DOHH2 (cell line): ENCODE results near the gene GPN1.

ENCODE experiments used
- EZH2phosphoT487 ChIP-seq: fragments of 200-600 bp; sonication (generic); IDR thresholded peaks from 2 replicates; pipeline ENCODE4 v1.6.1; 2017; ENCODE audit warnings: borderline replicate concordance, mild to moderate bottlenecking, antibody characterized with exemption, low read length, moderate library complexity, mixed read lengths
- TF ChIP-seq, protein P1 (sequence below): fragments of 200-600 bp; sonication (generic); IDR thresholded peaks from one replicate; pipeline ENCODE4 v1.5.1; 2014; ENCODE audit warnings: antibody characterized with exemption, mild to moderate bottlenecking, low read depth, low read length; ENCODE audit not compliant: poor library complexity, severe bottlenecking

DNA sequence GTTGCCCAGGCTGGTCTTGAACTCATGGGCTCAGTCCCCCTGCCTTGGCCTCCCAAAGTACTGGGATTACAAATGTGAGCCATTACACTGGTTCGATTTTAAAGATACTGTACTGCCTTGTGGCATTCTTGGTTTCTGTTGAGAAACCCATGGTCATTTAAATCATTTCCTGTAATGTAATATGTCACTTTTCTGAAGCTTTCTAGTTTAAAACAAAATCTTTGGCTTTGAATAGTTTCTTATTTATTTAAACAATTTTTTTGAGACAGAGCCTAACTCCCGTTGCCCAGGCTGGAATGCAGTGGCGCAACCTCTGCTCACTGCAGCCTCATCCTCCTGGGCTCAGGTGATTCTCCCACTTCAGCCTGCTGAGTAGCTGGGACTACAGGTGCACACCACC lies 37.1 kb upstream of the GPN1 start:
- TF ChIP-seq, protein P1, sequence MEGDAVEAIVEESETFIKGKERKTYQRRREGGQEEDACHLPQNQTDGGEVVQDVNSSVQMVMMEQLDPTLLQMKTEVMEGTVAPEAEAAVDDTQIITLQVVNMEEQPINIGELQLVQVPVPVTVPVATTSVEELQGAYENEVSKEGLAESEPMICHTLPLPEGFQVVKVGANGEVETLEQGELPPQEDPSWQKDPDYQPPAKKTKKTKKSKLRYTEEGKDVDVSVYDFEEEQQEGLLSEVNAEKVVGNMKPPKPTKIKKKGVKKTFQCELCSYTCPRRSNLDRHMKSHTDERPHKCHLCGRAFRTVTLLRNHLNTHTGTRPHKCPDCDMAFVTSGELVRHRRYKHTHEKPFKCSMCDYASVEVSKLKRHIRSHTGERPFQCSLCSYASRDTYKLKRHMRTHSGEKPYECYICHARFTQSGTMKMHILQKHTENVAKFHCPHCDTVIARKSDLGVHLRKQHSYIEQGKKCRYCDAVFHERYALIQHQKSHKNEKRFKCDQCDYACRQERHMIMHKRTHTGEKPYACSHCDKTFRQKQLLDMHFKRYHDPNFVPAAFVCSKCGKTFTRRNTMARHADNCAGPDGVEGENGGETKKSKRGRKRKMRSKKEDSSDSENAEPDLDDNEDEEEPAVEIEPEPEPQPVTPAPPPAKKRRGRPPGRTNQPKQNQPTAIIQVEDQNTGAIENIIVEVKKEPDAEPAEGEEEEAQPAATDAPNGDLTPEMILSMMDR = no peak
- TF ChIP-seq EZH2phosphoT487 = no peak
